ENCODE data around the gene CACNG5.
A peak's percentile ranks its signal among the peaks of the same experiment; 100 is the strongest.

Gene CACNG5

DNA sequence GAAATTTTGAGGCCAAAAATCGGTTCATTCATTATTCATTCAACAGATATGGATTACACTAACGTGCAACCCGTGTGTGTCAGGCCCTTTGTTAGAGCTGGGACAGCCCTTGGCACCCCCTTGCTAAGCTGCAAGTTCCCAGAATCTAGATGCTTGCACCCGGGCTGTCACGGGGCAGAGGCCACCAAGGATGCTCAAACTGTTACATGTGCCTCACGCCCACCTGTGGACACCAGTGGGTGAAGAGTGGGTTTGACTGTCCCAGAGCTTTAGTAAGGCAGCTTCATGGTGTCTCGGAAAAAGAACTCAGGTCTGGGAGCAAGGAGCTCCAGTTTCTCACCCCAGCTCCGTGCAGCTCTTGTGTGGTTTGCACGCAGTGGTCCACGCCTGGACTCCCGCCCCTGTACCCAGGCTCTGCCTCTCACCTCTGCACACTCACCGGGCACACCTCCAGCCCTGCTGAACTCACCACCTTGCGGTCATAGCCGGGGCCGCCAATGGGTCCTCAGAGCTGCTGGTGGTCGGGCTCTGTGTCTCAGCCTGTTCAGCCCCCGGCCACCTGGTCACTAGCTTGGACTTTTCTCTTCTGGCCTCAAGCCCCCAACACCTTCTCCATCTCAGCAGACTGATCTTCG lies 75.9 kb downstream of the CACNG5 start:
- Histone ChIP-seq H3K27ac (ENCODE audit: extremely low read depth, low read depth, low read length) (no peak overlapping the region), H3K9me3 (ENCODE audit: control insufficient read depth, insufficient read depth, low read depth, low read length) (no peaks in the 10 kb centered on the region), H3K4me1 (ENCODE audit: control insufficient read depth, insufficient read depth, low read length) (no peaks in the 10 kb centered on the region), H3K4me3 (ENCODE audit: low read depth, low read length) (no peak overlapping the region), H3K36me3 (ENCODE audit: control insufficient read depth in 2 of 2, insufficient read depth in 1 of 2, low read length in 2 of 2) (no peaks in the 10 kb centered on the region)
- TF ChIP-seq ZNF155 (tag by site-specific recombination; IDR thresholded peaks at IDR 0.05): no peak
- no peak for TF ChIP-seq ZIC2 (tag by site-specific recombination; IDR thresholded peaks at IDR 0.05)
- ChIA-PET POLR2A (no interaction called here), CTCF (interaction anchor here (0.7 to 1.9 kb wide), 3 partner anchors 10 to 1616 kb away, joined by 3 to 5 read pairs (median 3); no protein-coding TSS in a partner anchor)

DNA sequence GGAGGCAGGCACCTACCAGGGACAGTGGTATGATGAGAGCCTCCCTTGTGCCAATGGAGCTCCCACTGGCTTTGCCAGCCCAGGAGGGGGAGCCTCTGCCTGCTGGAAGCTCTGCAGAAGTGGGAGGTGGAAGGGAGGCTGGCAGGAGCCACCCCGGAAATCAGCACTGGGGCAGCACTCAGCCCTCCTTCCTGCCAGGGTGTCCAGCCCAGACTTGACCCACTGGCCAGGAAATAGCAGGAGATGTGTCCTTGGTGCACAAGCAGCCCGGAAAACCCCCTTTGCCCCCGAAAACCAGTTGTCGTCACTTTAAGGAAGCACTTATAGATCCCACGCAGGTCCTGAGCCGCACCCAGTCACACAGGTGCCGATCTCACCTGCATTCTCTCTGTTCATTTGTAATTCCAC lies 80.3 kb downstream of the CACNG5 start:
- Histone ChIP-seq H3K27ac (ENCODE audit: extremely low read depth, low read depth, low read length) (no peak overlapping the region), H3K36me3 (ENCODE audit: control insufficient read depth in 2 of 2, insufficient read depth in 1 of 2, low read length in 2 of 2) (no peaks in the 10 kb centered on the region), H3K4me1 (ENCODE audit: control insufficient read depth, insufficient read depth, low read length) (no peaks in the 10 kb centered on the region), H3K4me3 (ENCODE audit: low read depth, low read length) (no peak overlapping the region), H3K9me3 (ENCODE audit: control insufficient read depth, insufficient read depth, low read depth, low read length) (no peaks in the 10 kb centered on the region)
- TF ChIP-seq, protein P1, sequence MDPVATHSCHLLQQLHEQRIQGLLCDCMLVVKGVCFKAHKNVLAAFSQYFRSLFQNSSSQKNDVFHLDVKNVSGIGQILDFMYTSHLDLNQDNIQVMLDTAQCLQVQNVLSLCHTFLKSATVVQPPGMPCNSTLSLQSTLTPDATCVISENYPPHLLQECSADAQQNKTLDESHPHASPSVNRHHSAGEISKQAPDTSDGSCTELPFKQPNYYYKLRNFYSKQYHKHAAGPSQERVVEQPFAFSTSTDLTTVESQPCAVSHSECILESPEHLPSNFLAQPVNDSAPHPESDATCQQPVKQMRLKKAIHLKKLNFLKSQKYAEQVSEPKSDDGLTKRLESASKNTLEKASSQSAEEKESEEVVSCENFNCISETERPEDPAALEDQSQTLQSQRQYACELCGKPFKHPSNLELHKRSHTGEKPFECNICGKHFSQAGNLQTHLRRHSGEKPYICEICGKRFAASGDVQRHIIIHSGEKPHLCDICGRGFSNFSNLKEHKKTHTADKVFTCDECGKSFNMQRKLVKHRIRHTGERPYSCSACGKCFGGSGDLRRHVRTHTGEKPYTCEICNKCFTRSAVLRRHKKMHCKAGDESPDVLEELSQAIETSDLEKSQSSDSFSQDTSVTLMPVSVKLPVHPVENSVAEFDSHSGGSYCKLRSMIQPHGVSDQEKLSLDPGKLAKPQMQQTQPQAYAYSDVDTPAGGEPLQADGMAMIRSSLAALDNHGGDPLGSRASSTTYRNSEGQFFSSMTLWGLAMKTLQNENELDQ (tag by site-specific recombination; IDR thresholded peaks at IDR 0.05; ENCODE audit: low read depth): no peak
- TF ChIP-seq ZNF654 (tag by site-specific recombination; IDR thresholded peaks at IDR 0.05; ENCODE audit: low read depth) (peak; percentile 26; the same call in 1 of the 2 replicates), ZNF341 (tag by site-specific recombination; IDR thresholded peaks at IDR 0.05; ENCODE audit: low read depth) (0 out of 2 replicates have a peak, but pooled peaks have one; percentile 11), ZNF423 (tag by site-specific recombination; IDR thresholded peaks at IDR 0.05) (no peak)
- TF ChIP-seq, protein P2, sequence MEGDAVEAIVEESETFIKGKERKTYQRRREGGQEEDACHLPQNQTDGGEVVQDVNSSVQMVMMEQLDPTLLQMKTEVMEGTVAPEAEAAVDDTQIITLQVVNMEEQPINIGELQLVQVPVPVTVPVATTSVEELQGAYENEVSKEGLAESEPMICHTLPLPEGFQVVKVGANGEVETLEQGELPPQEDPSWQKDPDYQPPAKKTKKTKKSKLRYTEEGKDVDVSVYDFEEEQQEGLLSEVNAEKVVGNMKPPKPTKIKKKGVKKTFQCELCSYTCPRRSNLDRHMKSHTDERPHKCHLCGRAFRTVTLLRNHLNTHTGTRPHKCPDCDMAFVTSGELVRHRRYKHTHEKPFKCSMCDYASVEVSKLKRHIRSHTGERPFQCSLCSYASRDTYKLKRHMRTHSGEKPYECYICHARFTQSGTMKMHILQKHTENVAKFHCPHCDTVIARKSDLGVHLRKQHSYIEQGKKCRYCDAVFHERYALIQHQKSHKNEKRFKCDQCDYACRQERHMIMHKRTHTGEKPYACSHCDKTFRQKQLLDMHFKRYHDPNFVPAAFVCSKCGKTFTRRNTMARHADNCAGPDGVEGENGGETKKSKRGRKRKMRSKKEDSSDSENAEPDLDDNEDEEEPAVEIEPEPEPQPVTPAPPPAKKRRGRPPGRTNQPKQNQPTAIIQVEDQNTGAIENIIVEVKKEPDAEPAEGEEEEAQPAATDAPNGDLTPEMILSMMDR (tag by site-specific recombination; IDR thresholded peaks at IDR 0.05): 0 out of 2 replicates have a peak, but pooled peaks have one; percentile 24
- POLR2A ChIA-PET: no interaction called here
- CTCF ChIA-PET: interaction anchor here (1.0 kb wide), 1 partner anchor 60 kb away, joined by 5 read pairs; no protein-coding TSS in a partner anchor

DNA sequence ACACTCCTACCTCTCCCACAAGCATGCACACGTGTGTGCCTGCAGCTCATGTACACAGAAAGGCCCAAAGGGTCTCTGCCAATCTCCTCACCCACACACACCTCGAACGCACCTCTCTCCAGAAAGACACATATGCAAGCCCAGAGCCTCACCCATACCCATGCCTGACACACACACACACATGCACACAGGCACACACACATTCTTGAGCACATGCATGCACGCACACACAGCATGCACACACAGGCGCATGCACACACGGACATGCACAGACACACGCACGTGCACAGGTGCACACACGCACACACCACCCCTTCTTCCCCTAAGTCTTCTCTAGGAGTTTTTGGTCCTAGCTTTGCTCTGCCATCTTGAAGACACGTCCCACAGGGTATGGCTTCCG lies 80.9 kb downstream of the CACNG5 start:
- Histone ChIP-seq H3K27ac (ENCODE audit: extremely low read depth, low read depth, low read length) (no peak overlapping the region), H3K9me3 (ENCODE audit: control insufficient read depth, insufficient read depth, low read depth, low read length) (no peaks in the 10 kb centered on the region), H3K36me3 (ENCODE audit: control insufficient read depth in 2 of 2, insufficient read depth in 1 of 2, low read length in 2 of 2) (no peaks in the 10 kb centered on the region), H3K4me3 (ENCODE audit: low read depth, low read length) (no peak overlapping the region), H3K4me1 (ENCODE audit: control insufficient read depth, insufficient read depth, low read length) (no peaks in the 10 kb centered on the region)
- POLR2A ChIA-PET: no interaction called here
- TF ChIP-seq ZSCAN30 (tag by site-specific recombination; IDR thresholded peaks at IDR 0.05) (no peak), ZNF335 (tag by site-specific recombination; conservative IDR thresholded peaks at IDR 0.05) (no peak)
- TF ChIP-seq, protein P3, sequence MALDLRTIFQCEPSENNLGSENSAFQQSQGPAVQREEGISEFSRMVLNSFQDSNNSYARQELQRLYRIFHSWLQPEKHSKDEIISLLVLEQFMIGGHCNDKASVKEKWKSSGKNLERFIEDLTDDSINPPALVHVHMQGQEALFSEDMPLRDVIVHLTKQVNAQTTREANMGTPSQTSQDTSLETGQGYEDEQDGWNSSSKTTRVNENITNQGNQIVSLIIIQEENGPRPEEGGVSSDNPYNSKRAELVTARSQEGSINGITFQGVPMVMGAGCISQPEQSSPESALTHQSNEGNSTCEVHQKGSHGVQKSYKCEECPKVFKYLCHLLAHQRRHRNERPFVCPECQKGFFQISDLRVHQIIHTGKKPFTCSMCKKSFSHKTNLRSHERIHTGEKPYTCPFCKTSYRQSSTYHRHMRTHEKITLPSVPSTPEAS (tag by site-specific recombination; IDR thresholded peaks at IDR 0.05): peak; percentile 81
- CTCF ChIA-PET: interaction anchor here (0.5 to 2.0 kb wide), 3 partner anchors 9 to 60 kb away, joined by 4 to 6 read pairs (median 6); no protein-coding TSS in a partner anchor

DNA sequence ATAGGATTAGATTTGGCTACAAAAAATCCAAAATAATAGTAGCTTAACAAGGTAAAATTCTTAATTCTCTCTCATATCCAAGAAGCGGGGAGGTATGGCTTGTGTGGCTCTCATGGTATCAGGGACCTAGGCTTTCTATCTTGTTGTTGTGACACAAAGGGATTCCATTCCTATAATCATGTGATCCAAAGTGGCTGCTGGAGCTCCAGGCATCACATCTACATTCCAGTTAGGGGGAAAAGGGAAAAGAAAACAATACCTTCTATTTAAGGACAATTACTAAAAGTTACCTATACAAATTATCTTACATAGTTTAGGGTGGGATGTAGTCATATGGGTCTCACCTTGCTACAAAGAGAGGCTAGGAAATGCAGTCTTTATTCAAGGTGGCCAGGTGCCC lies 82.0 kb downstream of the CACNG5 start:
- Histone ChIP-seq H3K36me3 (ENCODE audit: control insufficient read depth in 2 of 2, insufficient read depth in 1 of 2, low read length in 2 of 2) (no peaks in the 10 kb centered on the region), H3K4me3 (ENCODE audit: low read depth, low read length) (no peak overlapping the region), H3K27ac (ENCODE audit: extremely low read depth, low read depth, low read length) (no peak overlapping the region), H3K4me1 (ENCODE audit: control insufficient read depth, insufficient read depth, low read length) (no peaks in the 10 kb centered on the region), H3K9me3 (ENCODE audit: control insufficient read depth, insufficient read depth, low read depth, low read length) (no peaks in the 10 kb centered on the region)
- TF ChIP-seq ZNF670 (tag by site-specific recombination; IDR thresholded peaks at IDR 0.05; ENCODE audit: low read depth) (no peak), ZNF23 (tag by site-specific recombination; IDR thresholded peaks at IDR 0.05; ENCODE audit: borderline replicate concordance) (no peak), SETDB1 (IDR thresholded peaks at IDR 0.05; ENCODE audit: insufficient read length, low read length) (peak; percentile 58), BCL11B (tag by site-specific recombination; IDR thresholded peaks at IDR 0.05; ENCODE audit: low read depth) (no peak)
- TF ChIP-seq, protein P4, sequence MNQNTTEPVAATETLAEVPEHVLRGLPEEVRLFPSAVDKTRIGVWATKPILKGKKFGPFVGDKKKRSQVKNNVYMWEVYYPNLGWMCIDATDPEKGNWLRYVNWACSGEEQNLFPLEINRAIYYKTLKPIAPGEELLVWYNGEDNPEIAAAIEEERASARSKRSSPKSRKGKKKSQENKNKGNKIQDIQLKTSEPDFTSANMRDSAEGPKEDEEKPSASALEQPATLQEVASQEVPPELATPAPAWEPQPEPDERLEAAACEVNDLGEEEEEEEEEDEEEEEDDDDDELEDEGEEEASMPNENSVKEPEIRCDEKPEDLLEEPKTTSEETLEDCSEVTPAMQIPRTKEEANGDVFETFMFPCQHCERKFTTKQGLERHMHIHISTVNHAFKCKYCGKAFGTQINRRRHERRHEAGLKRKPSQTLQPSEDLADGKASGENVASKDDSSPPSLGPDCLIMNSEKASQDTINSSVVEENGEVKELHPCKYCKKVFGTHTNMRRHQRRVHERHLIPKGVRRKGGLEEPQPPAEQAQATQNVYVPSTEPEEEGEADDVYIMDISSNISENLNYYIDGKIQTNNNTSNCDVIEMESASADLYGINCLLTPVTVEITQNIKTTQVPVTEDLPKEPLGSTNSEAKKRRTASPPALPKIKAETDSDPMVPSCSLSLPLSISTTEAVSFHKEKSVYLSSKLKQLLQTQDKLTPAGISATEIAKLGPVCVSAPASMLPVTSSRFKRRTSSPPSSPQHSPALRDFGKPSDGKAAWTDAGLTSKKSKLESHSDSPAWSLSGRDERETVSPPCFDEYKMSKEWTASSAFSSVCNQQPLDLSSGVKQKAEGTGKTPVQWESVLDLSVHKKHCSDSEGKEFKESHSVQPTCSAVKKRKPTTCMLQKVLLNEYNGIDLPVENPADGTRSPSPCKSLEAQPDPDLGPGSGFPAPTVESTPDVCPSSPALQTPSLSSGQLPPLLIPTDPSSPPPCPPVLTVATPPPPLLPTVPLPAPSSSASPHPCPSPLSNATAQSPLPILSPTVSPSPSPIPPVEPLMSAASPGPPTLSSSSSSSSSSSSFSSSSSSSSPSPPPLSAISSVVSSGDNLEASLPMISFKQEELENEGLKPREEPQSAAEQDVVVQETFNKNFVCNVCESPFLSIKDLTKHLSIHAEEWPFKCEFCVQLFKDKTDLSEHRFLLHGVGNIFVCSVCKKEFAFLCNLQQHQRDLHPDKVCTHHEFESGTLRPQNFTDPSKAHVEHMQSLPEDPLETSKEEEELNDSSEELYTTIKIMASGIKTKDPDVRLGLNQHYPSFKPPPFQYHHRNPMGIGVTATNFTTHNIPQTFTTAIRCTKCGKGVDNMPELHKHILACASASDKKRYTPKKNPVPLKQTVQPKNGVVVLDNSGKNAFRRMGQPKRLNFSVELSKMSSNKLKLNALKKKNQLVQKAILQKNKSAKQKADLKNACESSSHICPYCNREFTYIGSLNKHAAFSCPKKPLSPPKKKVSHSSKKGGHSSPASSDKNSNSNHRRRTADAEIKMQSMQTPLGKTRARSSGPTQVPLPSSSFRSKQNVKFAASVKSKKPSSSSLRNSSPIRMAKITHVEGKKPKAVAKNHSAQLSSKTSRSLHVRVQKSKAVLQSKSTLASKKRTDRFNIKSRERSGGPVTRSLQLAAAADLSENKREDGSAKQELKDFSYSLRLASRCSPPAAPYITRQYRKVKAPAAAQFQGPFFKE (tag by site-specific recombination; IDR thresholded peaks at IDR 0.05; ENCODE audit: borderline replicate concordance): no peak
- ChIA-PET CTCF (interaction anchor here (0.9 to 2.0 kb wide), 5 partner anchors 9 to 60 kb away, joined by 3 to 6 read pairs (median 4); no protein-coding TSS in a partner anchor), POLR2A (no interaction called here)
